Nephron progenitor cell (in vitro differentiated cells): ENCODE results near the gene BHMT.

Source experiments
- DNase-seq: peaks from one replicate; pipeline ENCODE4 v3.0.0; 2021
- H3K27ac Mint-ChIP-seq: 2 replicates; pipeline ENCODE4 v1.8.0; 2021; ENCODE audit warnings: mild to moderate bottlenecking, moderate library complexity, mixed read lengths
- H3K27me3 Mint-ChIP-seq: 2 replicates; pipeline ENCODE4 v1.8.0; 2021; ENCODE audit warnings: mild to moderate bottlenecking, low read depth, mixed read lengths; ENCODE audit not compliant: poor library complexity
- H3K36me3 Mint-ChIP-seq: 2 replicates; pipeline ENCODE4 v1.8.0; 2021; ENCODE audit warnings: low read depth, mixed read lengths
- H3K4me1 Mint-ChIP-seq: 2 replicates; pipeline ENCODE4 v1.8.0; 2021; ENCODE audit warnings: mixed read lengths
- H3K4me3 Mint-ChIP-seq: 2 replicates; pipeline ENCODE4 v1.8.0; 2021; ENCODE audit warnings: mild to moderate bottlenecking, moderate library complexity, mixed read lengths
- H3K9me3 Mint-ChIP-seq: 2 replicates; pipeline ENCODE4 v1.8.0; 2021; ENCODE audit warnings: mild to moderate bottlenecking, moderate library complexity, mixed read lengths
- TF ChIP-seq, protein P1 (sequence below): fragments of 200-600 bp; sonication (generic); IDR thresholded peaks from 2 replicates; pipeline ENCODE4 v1.5.0; 2021; ENCODE audit warnings: antibody characterized with exemption

BHMT gene

DNA sequence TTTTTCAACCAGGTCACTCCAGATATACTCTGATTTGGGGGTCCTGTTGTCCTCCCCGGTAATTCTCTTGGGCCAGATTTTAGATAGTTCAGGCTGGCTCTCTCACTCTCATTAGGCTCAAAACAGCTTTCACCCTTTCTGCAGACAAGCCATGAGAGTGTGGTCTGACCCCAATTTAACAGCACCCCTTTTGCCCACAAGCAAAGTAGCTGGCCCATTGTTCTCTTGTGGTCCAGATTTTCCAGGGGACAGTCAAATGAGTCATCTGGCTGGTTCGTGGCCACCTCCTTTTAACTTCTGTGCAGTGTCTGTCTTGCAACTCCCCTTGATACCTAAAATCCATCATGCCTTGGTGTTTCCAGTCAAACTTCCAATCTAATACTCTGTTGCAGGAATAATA is 25.5 kb upstream of the BHMT start:
- peaks cover 10% of the 10 kb centered on the region for H3K27me3 Mint-ChIP-seq
- TF ChIP-seq, protein P1, sequence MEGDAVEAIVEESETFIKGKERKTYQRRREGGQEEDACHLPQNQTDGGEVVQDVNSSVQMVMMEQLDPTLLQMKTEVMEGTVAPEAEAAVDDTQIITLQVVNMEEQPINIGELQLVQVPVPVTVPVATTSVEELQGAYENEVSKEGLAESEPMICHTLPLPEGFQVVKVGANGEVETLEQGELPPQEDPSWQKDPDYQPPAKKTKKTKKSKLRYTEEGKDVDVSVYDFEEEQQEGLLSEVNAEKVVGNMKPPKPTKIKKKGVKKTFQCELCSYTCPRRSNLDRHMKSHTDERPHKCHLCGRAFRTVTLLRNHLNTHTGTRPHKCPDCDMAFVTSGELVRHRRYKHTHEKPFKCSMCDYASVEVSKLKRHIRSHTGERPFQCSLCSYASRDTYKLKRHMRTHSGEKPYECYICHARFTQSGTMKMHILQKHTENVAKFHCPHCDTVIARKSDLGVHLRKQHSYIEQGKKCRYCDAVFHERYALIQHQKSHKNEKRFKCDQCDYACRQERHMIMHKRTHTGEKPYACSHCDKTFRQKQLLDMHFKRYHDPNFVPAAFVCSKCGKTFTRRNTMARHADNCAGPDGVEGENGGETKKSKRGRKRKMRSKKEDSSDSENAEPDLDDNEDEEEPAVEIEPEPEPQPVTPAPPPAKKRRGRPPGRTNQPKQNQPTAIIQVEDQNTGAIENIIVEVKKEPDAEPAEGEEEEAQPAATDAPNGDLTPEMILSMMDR: no peak
- no peak overlapping the region for H3K27ac Mint-ChIP-seq
- no peak overlapping the region for H3K4me3 Mint-ChIP-seq
- H3K4me1 Mint-ChIP-seq: no peaks in the 10 kb centered on the region
- no peaks in the 10 kb centered on the region for H3K9me3 Mint-ChIP-seq
- H3K36me3 Mint-ChIP-seq: no peaks in the 10 kb centered on the region
- no peak for DNase-seq

DNA sequence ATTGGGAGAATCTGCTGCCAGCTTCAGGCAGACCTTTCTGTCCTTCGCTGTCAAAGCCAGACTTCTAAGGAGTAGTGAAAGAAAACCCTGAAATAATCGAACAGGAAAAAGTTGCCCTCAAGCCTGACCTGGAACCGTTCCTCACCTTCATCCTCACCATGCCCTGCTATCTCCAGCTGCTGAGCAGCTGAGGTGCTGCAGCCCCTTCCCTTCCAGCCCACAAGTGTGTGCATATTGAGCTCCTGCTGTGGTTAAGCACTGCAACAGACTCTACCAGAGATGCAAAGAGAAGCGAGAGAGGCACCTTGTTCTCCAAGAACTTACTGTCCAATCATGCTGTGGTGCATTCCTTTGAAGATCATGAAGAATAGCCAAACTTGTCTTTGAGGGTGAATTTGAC is 23.1 kb upstream of the BHMT start:
- H3K4me1 Mint-ChIP-seq: no peaks in the 10 kb centered on the region
- TF ChIP-seq, protein P1: no peak
- DNase-seq: no peak
- H3K9me3 Mint-ChIP-seq: no peaks in the 10 kb centered on the region
- H3K27me3 Mint-ChIP-seq: peaks cover 14% of the 10 kb centered on the region
- no peak overlapping the region for H3K4me3 Mint-ChIP-seq
- no peaks in the 10 kb centered on the region for H3K36me3 Mint-ChIP-seq
- H3K27ac Mint-ChIP-seq: no peak overlapping the region

DNA sequence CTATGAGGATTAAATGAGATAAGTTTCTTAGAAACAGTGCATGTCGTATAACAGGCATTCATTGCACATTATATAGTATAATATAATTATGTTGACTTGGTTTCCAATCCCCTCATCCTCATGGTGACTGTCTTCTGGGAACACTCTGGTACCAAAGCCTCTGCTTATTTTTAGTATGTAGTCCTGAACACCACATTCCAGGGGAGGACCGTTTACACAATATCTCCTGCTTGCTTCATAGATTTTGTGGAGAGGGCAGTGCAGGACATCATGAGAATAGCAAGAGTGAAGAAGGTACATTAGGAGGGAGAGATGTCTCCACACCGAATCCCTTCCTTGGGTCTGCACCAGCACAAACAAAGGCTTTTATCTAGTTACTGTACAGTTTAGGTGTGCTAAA is 20.5 kb upstream of the BHMT start:
- H3K36me3 Mint-ChIP-seq: no peaks in the 10 kb centered on the region
- H3K27ac Mint-ChIP-seq: no peak overlapping the region
- DNase-seq: no peak
- H3K4me3 Mint-ChIP-seq: no peak overlapping the region
- no peaks in the 10 kb centered on the region for H3K4me1 Mint-ChIP-seq
- H3K9me3 Mint-ChIP-seq: peaks cover 5% of the 10 kb centered on the region
- H3K27me3 Mint-ChIP-seq: peaks cover 14% of the 10 kb centered on the region
- TF ChIP-seq, protein P1: no peak

DNA sequence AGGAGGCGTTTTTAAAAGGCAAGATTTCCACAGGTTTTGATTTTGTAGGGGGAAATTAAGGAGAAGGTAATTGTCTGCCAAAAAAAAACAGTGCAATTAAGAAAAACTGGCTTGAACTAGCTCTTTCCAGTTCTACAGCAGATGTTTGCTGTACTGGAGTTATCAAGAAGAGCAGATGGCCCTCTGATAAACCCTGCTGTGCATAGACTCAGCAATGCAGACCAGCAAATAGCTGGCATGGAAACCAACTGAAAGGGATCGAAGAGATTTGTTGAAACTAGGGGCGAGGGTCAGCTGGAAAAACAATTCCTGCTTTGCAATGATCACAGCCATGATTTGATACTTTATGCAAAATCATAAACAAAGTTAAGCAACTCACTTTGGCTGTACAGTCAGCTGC is 17.8 kb upstream of the BHMT start:
- Mint-ChIP-seq H3K27me3 (peaks cover 14% of the 10 kb centered on the region), H3K27ac (no peak overlapping the region), H3K9me3 (peaks cover 5% of the 10 kb centered on the region), H3K36me3 (no peaks in the 10 kb centered on the region), H3K4me1 (no peaks in the 10 kb centered on the region), H3K4me3 (no peak overlapping the region)
- DNase-seq: no peak
- TF ChIP-seq, protein P1: no peak

DNA sequence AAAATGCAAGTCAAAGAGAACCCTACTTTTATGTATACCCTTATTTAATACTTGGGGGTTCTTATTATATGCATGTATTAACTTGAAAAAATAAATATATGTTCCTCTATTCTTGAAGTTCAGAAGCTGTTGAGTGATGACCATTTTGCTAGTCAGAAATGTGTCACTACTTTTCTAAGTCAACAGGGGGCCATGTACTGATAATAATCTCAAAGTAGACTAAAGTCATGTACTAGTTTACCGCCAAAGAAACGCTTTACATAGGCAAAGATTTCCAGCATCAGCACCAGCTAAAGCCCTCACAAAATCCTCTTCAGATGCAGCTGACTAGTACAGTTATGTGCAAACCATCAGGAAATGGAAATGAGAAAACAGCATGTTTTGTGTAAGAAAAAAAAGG is 5.7 kb upstream of the BHMT start:
- peaks cover 5% of the 10 kb centered on the region for H3K36me3 Mint-ChIP-seq
- peaks cover 33% of the 10 kb centered on the region for H3K27me3 Mint-ChIP-seq

More for the DNA sequence above, 5.7 kb upstream of the BHMT start:
- Mint-ChIP-seq H3K4me3 (no peak overlapping the region), H3K4me1 (no peaks in the 10 kb centered on the region), H3K9me3 (peaks cover 11% of the 10 kb centered on the region), H3K27ac (no peak overlapping the region)
- DNase-seq: no peak
- TF ChIP-seq, protein P1: no peak
